SK-N-SH (cell line): ENCODE data around the gene AGO1. TPM values are rescaled to one million over a fixed set of nuclear protein-coding genes. Genes with fewer than 3 reads are reported as not detected.

Source experiments
- CTCF ChIA-PET: fragments of 300-600, 350-600 bp; formaldehyde crosslinking; extraction: SDS; loops from one replicate; lab custom pipeline; 2021; lab: Yijun Ruan, JAX
- POLR2A ChIA-PET: fragments of 350-600 bp; sonication (Branson Sonifier 250); formaldehyde crosslinking; extraction: SDS; loops from one replicate; lab custom pipeline; 2020; ENCODE audit warnings: antibody characterized with exemption, inconsistent platforms; lab: Yijun Ruan, JAX
- DNase-seq: peaks from one replicate; pipeline ENCODE4 v3.0.0; 2012
- H2AFZ ChIP-seq: fragments of 200-600 bp; sonication (generic); 2 replicates; pipeline ENCODE4 v1.8.1; 2016; ENCODE audit warnings: antibody characterized with exemption, mild to moderate bottlenecking, low read depth
- H3F3A ChIP-seq: fragments of 200-600 bp; sonication (generic); replicated peaks from 2 replicates; pipeline ENCODE3; 2016; ENCODE audit warnings: antibody characterized with exemption, mild to moderate bottlenecking; ENCODE audit not compliant: insufficient read depth
- H3K27ac ChIP-seq, 2 experiments: fragments of 200-500 bp in 1 of 2; fragments of 200-600 bp in 1 of 2; sonication (Bioruptor generic) in 1 of 2; sonication (generic), shearing (Covaris generic) in 1 of 2; 2 replicates each; pipeline versions ENCODE4 v1.5.1 to v1.6.1; 2014 to 2016; ENCODE audit warnings: low read depth in 2 of 2, inconsistent platforms in 1 of 2, low read length in 1 of 2, mild to moderate bottlenecking in 1 of 2, mixed read lengths in 1 of 2
- H3K27me3 ChIP-seq: fragments of 200-600 bp; sonication (generic), shearing (Covaris generic); 2 replicates; pipeline ENCODE4 v1.6.1; 2016; ENCODE audit warnings: mixed run types; ENCODE audit not compliant: insufficient read depth
- H3K36me3 ChIP-seq, 2 experiments: fragments of 200-500 bp in 1 of 2; fragments of 200-600 bp in 1 of 2; sonication (Bioruptor generic) in 1 of 2; sonication (generic) in 1 of 2; replicated peaks in 1 of 2; 2 replicates each; pipeline versions ENCODE3 to v1.5.1; 2014 to 2016; ENCODE audit warnings: low read length in 1 of 2, mild to moderate bottlenecking in 1 of 2; ENCODE audit not compliant: insufficient read depth in 2 of 2, control insufficient read depth in 1 of 2
- H3K4me1 ChIP-seq, 2 experiments: fragments of 200-500 bp in 1 of 2; fragments of 200-600 bp in 1 of 2; sonication (Bioruptor generic) in 1 of 2; sonication (generic), shearing (Covaris generic) in 1 of 2; 2 replicates each; pipeline versions ENCODE4 v1.5.1 to v1.6.1; 2014 to 2016; ENCODE audit warnings: low read depth in 1 of 2, low read length in 1 of 2, mixed run types in 1 of 2; ENCODE audit not compliant: insufficient read depth in 2 of 2, control insufficient read depth in 1 of 2
- H3K4me2 ChIP-seq: fragments of 200-600 bp; sonication (generic), shearing (Covaris generic); 2 replicates; pipeline ENCODE4 v1.6.1; 2017; ENCODE audit warnings: mixed run types
- H3K4me3 ChIP-seq, 2 experiments: fragments of 200-500 bp in 1 of 2; fragments of 200-600 bp in 1 of 2; sonication (Bioruptor generic) in 1 of 2; sonication (generic), shearing (Covaris generic) in 1 of 2; 2 replicates each; pipeline versions ENCODE4 v1.5.1 to v1.8.1; 2014 to 2016; ENCODE audit warnings: low read depth in 2 of 2, inconsistent platforms in 1 of 2, low read length in 1 of 2, mild to moderate bottlenecking in 1 of 2, mixed read lengths in 1 of 2, moderate library complexity in 1 of 2
- H3K79me2 ChIP-seq: fragments of 200-600 bp; sonication (generic); 2 replicates; pipeline ENCODE4 v1.8.1; 2017; ENCODE audit warnings: mild to moderate bottlenecking; ENCODE audit not compliant: insufficient read depth
- H3K9ac ChIP-seq: fragments of 200-600 bp; sonication (generic); 2 replicates; pipeline ENCODE4 v1.6.1; 2017; ENCODE audit warnings: mixed run types
- H3K9me2 ChIP-seq: fragments of 200-600 bp; sonication (generic); 2 replicates; pipeline ENCODE4 v1.6.1; 2017; ENCODE audit warnings: mixed run types
- H3K9me3 ChIP-seq: fragments of 200-600 bp; sonication (generic); 2 replicates; pipeline ENCODE4 v1.6.1; 2017; ENCODE audit warnings: mixed run types, mild to moderate bottlenecking, moderate library complexity
- H4K20me1 ChIP-seq: fragments of 200-600 bp; sonication (generic); 2 replicates; pipeline ENCODE4 v1.6.1; 2017; ENCODE audit warnings: mild to moderate bottlenecking, mixed run types; ENCODE audit not compliant: insufficient read depth
- FOSL2 ChIP-seq: IDR thresholded peaks from 2 replicates; pipeline ENCODE4 v1.4.0; 2012; ENCODE audit warnings: low read depth, mild to moderate bottlenecking, moderate library complexity, borderline replicate concordance
- FOXJ3 ChIP-seq: sonication (generic); formaldehyde crosslinking; IDR thresholded peaks from 2 replicates; pipeline ENCODE4 v1.5.1; 2020; ENCODE audit warnings: mild to moderate bottlenecking, missing genetic modification reagents
- FOXM1 ChIP-seq: IDR thresholded peaks from 2 replicates; pipeline ENCODE4 v1.4.0; 2012; ENCODE audit warnings: low read depth, mild to moderate bottlenecking
- GABPA ChIP-seq: IDR thresholded peaks from 2 replicates; pipeline ENCODE4 v1.4.0; 2012; ENCODE audit warnings: low read depth, mild to moderate bottlenecking
- GATA2 ChIP-seq: sonication (generic); formaldehyde crosslinking; IDR thresholded peaks from 2 replicates; pipeline ENCODE4 v1.5.0; 2020; ENCODE audit warnings: mild to moderate bottlenecking, missing genetic modification reagents
- IRF3 ChIP-seq: fragments of 150-350 bp; IDR thresholded peaks from 2 replicates; pipeline ENCODE4 v1.6.1; 2016; ENCODE audit warnings: mild to moderate bottlenecking, low read depth, low read length
- JUND ChIP-seq: IDR thresholded peaks from 2 replicates; pipeline ENCODE4 v1.4.0; 2012
- MEF2A ChIP-seq: IDR thresholded peaks from 2 replicates; pipeline ENCODE4 v1.4.0; 2012; ENCODE audit warnings: low read depth, borderline replicate concordance
- NRF1 ChIP-seq: IDR thresholded peaks from 2 replicates; pipeline ENCODE4 v1.6.1; 2012; ENCODE audit warnings: low read depth, mild to moderate bottlenecking, low read length
- POLR2AphosphoS5 ChIP-seq: IDR thresholded peaks from 2 replicates; pipeline ENCODE4 v1.6.1; 2012; ENCODE audit warnings: low read depth, low read length
- RAD21 ChIP-seq: IDR thresholded peaks from 2 replicates; pipeline ENCODE4 v1.6.1; 2012; ENCODE audit warnings: mild to moderate bottlenecking, low read length
- RFX5 ChIP-seq: IDR thresholded peaks from 2 replicates; pipeline ENCODE4 v1.6.1; 2012; ENCODE audit warnings: mild to moderate bottlenecking, improper control_type of control experiment, low read length
- SIN3A ChIP-seq: IDR thresholded peaks from 2 replicates; pipeline ENCODE4 v1.6.1; 2012; ENCODE audit warnings: low read depth, mild to moderate bottlenecking, low read length, moderate library complexity, borderline replicate concordance
- TAF1 ChIP-seq: IDR thresholded peaks from 2 replicates; pipeline ENCODE4 v1.6.1; 2012; ENCODE audit warnings: low read depth, mild to moderate bottlenecking, low read length, moderate library complexity, borderline replicate concordance
- TCF12 ChIP-seq: IDR thresholded peaks from 2 replicates; pipeline ENCODE4 v1.4.0; 2012
- TEAD4 ChIP-seq: IDR thresholded peaks from 2 replicates; pipeline ENCODE4 v1.4.0; 2012; ENCODE audit warnings: mild to moderate bottlenecking, borderline replicate concordance; ENCODE audit not compliant: insufficient read depth
- USF1 ChIP-seq: IDR thresholded peaks from 2 replicates; pipeline ENCODE4 v1.4.0; 2012; ENCODE audit warnings: low read depth, borderline replicate concordance
- USF2 ChIP-seq: fragments of 150-350 bp; IDR thresholded peaks from 2 replicates; pipeline ENCODE4 v1.6.1; 2017; ENCODE audit warnings: antibody characterized with exemption, low read length, low read depth, borderline replicate concordance
- WGBS: methylation state at CpG from one replicate; pipeline ENCODE4 v1.1.6; 2017; ENCODE audit warnings: low lambda C conversion rate; 5-methylcytosine and 5-hydroxymethylcytosine counted together
- polyA plus RNA-seq, 3 experiments: library from polyadenylated mRNA; depleted of rRNA; stranded (reverse); fragments of >200 nt; gene quantifications; 2 replicates each; pipeline ENCODE4 v1.2.3, GENCODE V29; 2012
- TF ChIP-seq, protein P1 (sequence below): IDR thresholded peaks from 2 replicates; pipeline ENCODE4 v1.6.1; 2012; ENCODE audit warnings: mild to moderate bottlenecking, low read depth, low read length, moderate library complexity

AGO1 gene
- polyA plus RNA-seq, 1 of the 3 experiments (the other 2 are of a cell fraction) = 7.8 TPM

DNA sequence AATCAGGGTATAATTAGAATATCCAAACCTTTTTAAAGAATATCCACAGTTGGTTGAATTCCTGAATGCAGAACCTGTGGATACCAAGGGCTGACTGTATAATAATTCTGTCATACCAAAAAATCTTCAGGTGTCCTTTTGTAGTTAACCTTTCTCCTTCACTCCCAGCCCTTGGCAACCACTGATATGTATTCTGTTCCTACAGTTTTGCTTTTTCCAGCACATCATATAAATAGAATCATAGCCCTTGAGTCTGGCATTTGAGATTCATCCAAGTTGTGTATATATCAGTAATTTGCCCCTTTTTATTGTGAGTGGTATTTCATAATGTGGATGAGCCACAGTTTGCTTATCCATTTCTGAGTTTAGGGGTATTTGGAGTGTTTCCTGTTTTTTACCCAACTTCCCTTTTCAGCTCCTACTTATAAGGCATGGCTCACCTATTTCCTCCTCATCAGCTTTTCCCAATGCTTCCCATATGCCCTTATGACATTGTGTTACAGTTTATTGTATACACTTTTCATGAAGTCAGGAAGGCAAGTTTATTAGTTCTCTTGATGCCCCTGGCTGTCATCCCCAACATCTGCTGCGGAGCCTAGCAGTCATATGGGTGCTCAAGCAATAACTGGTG is 35.0 kb upstream of the AGO1 start:
- H3K4me1 ChIP-seq = peaks cover 0 to 6% of the 10 kb centered on the region in 2 experiments; a peak in 2 of 4 replicates
- H3K79me2 ChIP-seq = no peaks in the 10 kb centered on the region
- no peak overlapping the region for H2AFZ ChIP-seq
- H3K27me3 ChIP-seq = no peaks in the 10 kb centered on the region
- H3K27ac ChIP-seq = no peak overlapping the region
- no peak overlapping the region for H3K9ac ChIP-seq
- TF ChIP-seq POLR2AphosphoS5 = no peak
- no peak for TF ChIP-seq GATA2 (CRISPR knock-in tag)
- TF ChIP-seq TEAD4 = no peak
- TF ChIP-seq TAF1 = no peak
- TF ChIP-seq IRF3 = no peak
- no peak for TF ChIP-seq SIN3A
- no peak for TF ChIP-seq RAD21
- TF ChIP-seq JUND = no peak
- no peak for TF ChIP-seq FOXM1
- TF ChIP-seq FOSL2 = no peak
- TF ChIP-seq MEF2A = no peak
- no peak for TF ChIP-seq NRF1
- no peak for TF ChIP-seq USF2
- TF ChIP-seq RFX5 = no peak
- H3K9me3 ChIP-seq = no peaks in the 10 kb centered on the region
- no peaks in the 10 kb centered on the region for H4K20me1 ChIP-seq
- POLR2A ChIA-PET = no interaction called here
- H3K4me3 ChIP-seq = no peak overlapping the region
- peaks cover 30 to 60% of the 10 kb centered on the region in 2 experiments for H3K36me3 ChIP-seq
- no peaks in the 10 kb centered on the region for H3K9me2 ChIP-seq
- CTCF ChIA-PET = interaction anchor here (1.4 kb wide), 1 partner anchor 35 kb away, joined by 3 read pairs; the partner anchor contains the start of gene AGO1
- DNase-seq = no peak
- no peaks in the 10 kb centered on the region for H3F3A ChIP-seq
- H3K4me2 ChIP-seq = no peak overlapping the region
- 100% methylated on average over 1 of the region's 1 CpG for WGBS

DNA sequence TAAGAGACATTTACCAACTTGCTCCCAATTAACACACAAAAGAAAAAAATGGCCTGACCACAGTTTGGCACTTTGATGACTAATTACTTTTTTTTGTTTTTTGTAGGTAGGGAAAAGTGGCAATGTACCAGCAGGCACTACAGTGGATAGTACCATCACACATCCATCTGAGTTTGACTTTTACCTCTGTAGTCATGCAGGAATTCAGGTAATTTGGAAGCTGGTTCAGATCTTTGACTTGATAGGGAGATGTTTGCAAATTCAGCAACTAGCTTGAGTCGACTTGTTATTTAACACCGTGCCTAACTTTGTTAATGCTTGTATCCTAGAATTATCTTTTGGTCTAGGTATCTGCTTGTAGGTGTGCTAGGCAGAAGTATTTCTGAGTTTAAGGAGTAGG is 33.0 kb upstream of the AGO1 start:
- WGBS = 97% methylated on average over 2 of the region's 2 CpGs
- POLR2A ChIA-PET = no interaction called here
- TF ChIP-seq GATA2 (CRISPR knock-in tag) = no peak
- no peak for TF ChIP-seq IRF3
- no peak for TF ChIP-seq FOXM1
- no peak for TF ChIP-seq MEF2A
- TF ChIP-seq TEAD4 = no peak
- no peak for TF ChIP-seq USF1
- TF ChIP-seq, protein P1, sequence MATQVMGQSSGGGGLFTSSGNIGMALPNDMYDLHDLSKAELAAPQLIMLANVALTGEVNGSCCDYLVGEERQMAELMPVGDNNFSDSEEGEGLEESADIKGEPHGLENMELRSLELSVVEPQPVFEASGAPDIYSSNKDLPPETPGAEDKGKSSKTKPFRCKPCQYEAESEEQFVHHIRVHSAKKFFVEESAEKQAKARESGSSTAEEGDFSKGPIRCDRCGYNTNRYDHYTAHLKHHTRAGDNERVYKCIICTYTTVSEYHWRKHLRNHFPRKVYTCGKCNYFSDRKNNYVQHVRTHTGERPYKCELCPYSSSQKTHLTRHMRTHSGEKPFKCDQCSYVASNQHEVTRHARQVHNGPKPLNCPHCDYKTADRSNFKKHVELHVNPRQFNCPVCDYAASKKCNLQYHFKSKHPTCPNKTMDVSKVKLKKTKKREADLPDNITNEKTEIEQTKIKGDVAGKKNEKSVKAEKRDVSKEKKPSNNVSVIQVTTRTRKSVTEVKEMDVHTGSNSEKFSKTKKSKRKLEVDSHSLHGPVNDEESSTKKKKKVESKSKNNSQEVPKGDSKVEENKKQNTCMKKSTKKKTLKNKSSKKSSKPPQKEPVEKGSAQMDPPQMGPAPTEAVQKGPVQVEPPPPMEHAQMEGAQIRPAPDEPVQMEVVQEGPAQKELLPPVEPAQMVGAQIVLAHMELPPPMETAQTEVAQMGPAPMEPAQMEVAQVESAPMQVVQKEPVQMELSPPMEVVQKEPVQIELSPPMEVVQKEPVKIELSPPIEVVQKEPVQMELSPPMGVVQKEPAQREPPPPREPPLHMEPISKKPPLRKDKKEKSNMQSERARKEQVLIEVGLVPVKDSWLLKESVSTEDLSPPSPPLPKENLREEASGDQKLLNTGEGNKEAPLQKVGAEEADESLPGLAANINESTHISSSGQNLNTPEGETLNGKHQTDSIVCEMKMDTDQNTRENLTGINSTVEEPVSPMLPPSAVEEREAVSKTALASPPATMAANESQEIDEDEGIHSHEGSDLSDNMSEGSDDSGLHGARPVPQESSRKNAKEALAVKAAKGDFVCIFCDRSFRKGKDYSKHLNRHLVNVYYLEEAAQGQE = no peak
- TF ChIP-seq GABPA = no peak
- no peak for TF ChIP-seq NRF1
- TF ChIP-seq FOXJ3 (CRISPR knock-in tag) = no peak
- no peak for TF ChIP-seq TCF12

More for the DNA sequence above, 33.0 kb upstream of the AGO1 start:
- no peak overlapping the region for H3K27ac ChIP-seq
- peaks cover 47 to 66% of the 10 kb centered on the region in 2 experiments for H3K36me3 ChIP-seq
- no peaks in the 10 kb centered on the region for H3K27me3 ChIP-seq
- H3K4me1 ChIP-seq = peaks cover 0 to 8% of the 10 kb centered on the region in 2 experiments; a peak in 2 of 4 replicates
- H2AFZ ChIP-seq = no peak overlapping the region
- no peak overlapping the region for H3K4me2 ChIP-seq
- H3K4me3 ChIP-seq = no peak overlapping the region
- H3K9me3 ChIP-seq = no peaks in the 10 kb centered on the region
- no peak for DNase-seq
- no peaks in the 10 kb centered on the region for H3F3A ChIP-seq
- no peaks in the 10 kb centered on the region for H3K79me2 ChIP-seq
- no peaks in the 10 kb centered on the region for H3K9me2 ChIP-seq
- no peaks in the 10 kb centered on the region for H4K20me1 ChIP-seq
- CTCF ChIA-PET = no interaction called here
- no peak overlapping the region for H3K9ac ChIP-seq
